ENCODE results near the gene FAM200B. TPM values are rescaled to one million over a fixed set of nuclear protein-coding genes. Genes with fewer than 3 reads are reported as not detected.

The FAM200B gene
- polyA plus RNA-seq, 4 donors: 40.4 to 78.3 (median 55.4) TPM

DNA sequence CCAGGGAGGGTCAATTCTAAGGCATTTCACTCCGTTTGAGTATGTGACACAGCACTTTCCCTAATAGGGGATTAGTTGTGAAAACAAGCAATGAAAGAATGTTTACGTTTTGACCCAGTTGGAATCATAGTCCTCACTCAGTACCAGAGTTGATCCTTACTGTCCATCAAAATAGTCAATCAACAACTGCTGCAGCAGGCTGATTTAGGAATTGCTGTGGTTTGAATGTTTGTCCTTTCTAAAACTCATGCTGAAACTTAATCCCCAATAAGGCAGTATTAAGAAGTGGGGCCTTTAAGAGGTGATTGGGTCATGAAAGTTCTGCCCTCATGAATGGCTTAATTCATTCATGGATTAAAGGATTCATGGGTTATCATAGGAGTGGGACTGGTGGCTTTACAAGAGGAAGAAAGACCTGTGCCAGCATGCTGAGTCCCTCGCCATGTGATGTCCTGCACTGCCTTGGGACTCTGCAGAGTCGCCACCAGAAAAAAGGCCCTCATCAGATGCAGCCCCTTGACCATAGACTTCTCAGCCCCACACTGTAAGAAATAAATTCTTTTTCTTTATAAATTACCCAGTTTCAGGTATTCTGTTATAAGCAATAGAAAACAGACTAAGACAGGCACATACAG is 23.4 kb upstream of the FAM200B start:
- H3K27ac ChIP-seq (ENCODE audit: low read depth in 1 of 3, low read length in 2 of 3): no peak overlapping the region
- DNase-seq (no peak), FAIRE-seq (no peak)
- H3K4me3 ChIP-seq (ENCODE audit: low read depth in 1 of 3, low read length in 3 of 3): no peak overlapping the region
- WGBS, 3 donors: 83 to 90% (median 87%) methylated on average over 4 of the region's 4 CpGs
- H3K9me3 ChIP-seq (ENCODE audit: control insufficient read depth in 2 of 2, insufficient read depth in 1 of 2, low read depth in 1 of 2, low read length in 1 of 2): no peaks in the 10 kb centered on the region
- H3K36me3 ChIP-seq (ENCODE audit: control insufficient read depth in 3 of 3, insufficient read depth in 2 of 3, low read depth in 1 of 3, low read length in 3 of 3): no peaks in the 10 kb centered on the region
- peaks cover 0 to 14% (median 5%) of the 10 kb centered on the region in 3 donors for H3K4me1 ChIP-seq (ENCODE audit: control insufficient read depth in 3 of 3, insufficient read depth in 2 of 3, low read depth in 1 of 3, low read length in 2 of 3)
- H3K27me3 ChIP-seq (ENCODE audit: control insufficient read depth in 3 of 3, insufficient read depth in 3 of 3, low read length in 3 of 3): no peaks in the 10 kb centered on the region

DNA sequence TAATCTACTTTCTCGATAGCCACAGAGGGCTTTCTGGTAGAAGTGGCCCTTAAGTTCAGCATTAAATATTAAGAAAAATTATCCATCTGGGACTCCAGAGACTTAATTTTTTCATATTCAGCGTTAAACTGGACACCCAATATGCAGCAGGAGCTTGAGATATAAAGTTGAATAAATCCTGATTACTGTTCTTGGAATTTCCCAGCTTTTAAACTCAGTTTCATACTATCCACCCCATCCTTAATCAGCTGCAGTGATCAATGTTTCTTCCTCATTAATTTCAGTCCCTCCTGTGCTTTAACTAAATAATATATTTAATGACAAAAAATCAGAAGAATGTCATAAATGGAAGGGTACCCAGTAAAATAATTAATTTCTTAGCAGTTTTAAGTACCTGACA is 22.8 kb upstream of the FAM200B start:
- DNase-seq (no peak), FAIRE-seq (no peak)
- Histone ChIP-seq H3K4me3 (ENCODE audit: low read depth in 1 of 3, low read length in 3 of 3) (no peak overlapping the region), H3K27me3 (ENCODE audit: control insufficient read depth in 3 of 3, insufficient read depth in 3 of 3, low read length in 3 of 3) (no peaks in the 10 kb centered on the region), H3K27ac (ENCODE audit: low read depth in 1 of 3, low read length in 2 of 3) (no peak overlapping the region), H3K9me3 (ENCODE audit: control insufficient read depth in 2 of 2, insufficient read depth in 1 of 2, low read depth in 1 of 2, low read length in 1 of 2) (no peaks in the 10 kb centered on the region), H3K36me3 (ENCODE audit: control insufficient read depth in 3 of 3, insufficient read depth in 2 of 3, low read depth in 1 of 3, low read length in 3 of 3) (no peaks in the 10 kb centered on the region), H3K4me1 (ENCODE audit: control insufficient read depth in 3 of 3, insufficient read depth in 2 of 3, low read depth in 1 of 3, low read length in 2 of 3) (peaks cover 0 to 9% (median 5%) of the 10 kb centered on the region in 3 donors)
- 94 to 97% (median 95%) methylated on average over 2 of the region's 2 CpGs for WGBS, 3 donors

DNA sequence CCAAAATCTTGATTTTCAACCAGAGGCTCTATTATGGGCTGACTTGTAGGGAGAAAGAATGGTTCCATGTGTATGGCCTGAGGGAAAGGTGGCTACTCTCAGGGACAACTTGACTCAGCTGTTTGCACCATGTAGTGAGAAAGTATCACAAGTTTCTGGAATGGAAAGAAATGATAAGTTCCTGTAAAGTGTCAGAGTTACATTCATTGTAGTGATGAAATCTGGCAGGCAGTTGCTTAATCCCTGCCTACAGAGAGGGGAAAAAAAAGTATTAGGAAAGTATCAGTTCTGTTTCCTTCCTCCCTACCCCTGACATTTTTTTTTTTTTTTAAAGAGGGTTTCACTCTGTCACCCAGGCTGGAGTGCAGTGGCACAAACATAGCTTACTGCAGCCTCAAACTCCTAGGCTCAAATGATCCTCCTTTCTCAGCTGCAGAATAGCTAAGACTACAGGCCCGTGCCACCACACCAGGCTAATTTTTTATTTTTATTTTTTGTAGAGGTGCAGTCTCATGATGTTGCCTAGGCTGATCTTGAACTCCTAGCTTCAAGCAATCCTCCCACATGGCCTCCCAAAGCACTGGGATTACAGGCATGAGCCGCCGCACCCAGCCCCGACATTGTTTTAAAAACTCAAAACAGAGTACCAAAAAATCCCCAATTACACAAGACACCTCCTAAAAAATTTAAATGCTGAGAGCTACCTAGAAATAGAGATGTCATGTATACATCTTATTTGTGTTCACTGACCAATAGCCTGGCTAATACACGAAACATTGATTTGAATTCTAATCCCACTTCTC is 21.7 kb upstream of the FAM200B start:
- Histone ChIP-seq H3K36me3 (ENCODE audit: control insufficient read depth in 3 of 3, insufficient read depth in 2 of 3, low read depth in 1 of 3, low read length in 3 of 3) (no peaks in the 10 kb centered on the region), H3K4me3 (ENCODE audit: low read depth in 1 of 3, low read length in 3 of 3) (no peak overlapping the region), H3K27ac (ENCODE audit: low read depth in 1 of 3, low read length in 2 of 3) (no peak overlapping the region), H3K27me3 (ENCODE audit: control insufficient read depth in 3 of 3, insufficient read depth in 3 of 3, low read length in 3 of 3) (no peaks in the 10 kb centered on the region), H3K9me3 (ENCODE audit: control insufficient read depth in 2 of 2, insufficient read depth in 1 of 2, low read depth in 1 of 2, low read length in 1 of 2) (no peaks in the 10 kb centered on the region), H3K4me1 (ENCODE audit: control insufficient read depth in 3 of 3, insufficient read depth in 2 of 3, low read depth in 1 of 3, low read length in 2 of 3) (peaks cover 0 to 7% (median 5%) of the 10 kb centered on the region in 3 donors)
- 90 to 96% (median 94%) methylated on average over 5 of the region's 5 CpGs for WGBS, 3 donors
- FAIRE-seq (no peak), DNase-seq (no peak)

DNA sequence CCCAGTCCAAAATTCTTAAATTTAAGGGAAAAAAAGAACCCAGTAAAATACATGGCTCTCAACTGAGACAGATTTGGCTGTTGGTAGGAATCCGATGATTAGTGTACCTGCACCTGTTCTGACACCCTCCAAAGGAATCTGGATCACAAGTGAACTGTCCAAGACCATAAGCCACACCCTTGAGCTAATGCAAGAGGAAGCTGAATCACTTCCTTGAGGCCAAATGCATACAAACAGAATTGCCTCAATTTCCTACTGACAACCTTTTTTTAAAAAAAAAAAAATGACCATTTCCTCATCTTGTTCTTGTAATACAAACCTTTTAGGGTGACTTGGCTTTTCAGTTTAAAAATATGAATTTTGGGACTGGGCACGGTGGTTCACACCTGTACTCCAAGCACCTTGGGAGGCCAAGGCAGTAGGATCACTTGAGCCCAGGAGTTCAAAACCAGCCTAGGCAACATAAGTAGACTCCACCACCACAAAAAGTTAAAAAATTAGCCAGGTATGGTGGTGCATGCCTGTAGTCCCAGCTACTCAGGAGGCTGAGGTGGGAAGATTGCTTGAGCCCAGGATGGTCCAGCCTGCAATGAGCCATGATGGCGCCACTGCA is 15.8 kb upstream of the FAM200B start:
- Histone ChIP-seq H3K36me3 (ENCODE audit: control insufficient read depth in 3 of 3, insufficient read depth in 2 of 3, low read depth in 1 of 3, low read length in 3 of 3) (no peaks in the 10 kb centered on the region), H3K27ac (ENCODE audit: low read depth in 1 of 3, low read length in 2 of 3) (peak overlapping the region in 1 of 3 donors; percentile 48), H3K4me3 (ENCODE audit: low read depth in 1 of 3, low read length in 3 of 3) (no peak overlapping the region), H3K9me3 (ENCODE audit: control insufficient read depth in 2 of 2, insufficient read depth in 1 of 2, low read depth in 1 of 2, low read length in 1 of 2) (no peaks in the 10 kb centered on the region), H3K27me3 (ENCODE audit: control insufficient read depth in 3 of 3, insufficient read depth in 3 of 3, low read length in 3 of 3) (no peaks in the 10 kb centered on the region), H3K4me1 (ENCODE audit: control insufficient read depth in 3 of 3, insufficient read depth in 2 of 3, low read depth in 1 of 3, low read length in 2 of 3) (no peaks in the 10 kb centered on the region)
- 74 to 80% (median 78%) methylated on average over 3 of the region's 3 CpGs for WGBS, 3 donors
- peak; percentile 42 to 73 for DNase-seq
- FAIRE-seq: no peak

DNA sequence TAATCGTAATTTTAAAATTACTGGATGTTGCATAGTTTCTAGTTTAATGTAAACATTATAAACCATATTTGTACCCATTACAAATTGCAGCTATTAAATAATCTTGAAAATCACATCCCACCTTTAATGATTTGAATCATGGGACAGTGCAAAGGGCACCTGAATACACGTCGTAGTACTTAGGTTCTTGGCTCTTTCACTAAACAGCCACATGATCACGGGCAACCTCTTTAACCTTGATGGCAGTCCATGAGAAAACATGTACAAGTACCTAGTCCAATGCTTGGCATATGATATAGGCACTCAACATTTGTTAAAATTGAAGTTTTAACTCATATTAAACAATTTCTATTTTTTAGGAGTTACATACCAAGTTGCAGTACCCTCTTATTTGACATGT is 14.6 kb upstream of the FAM200B start:
- Histone ChIP-seq H3K27me3 (ENCODE audit: control insufficient read depth in 3 of 3, insufficient read depth in 3 of 3, low read length in 3 of 3) (no peaks in the 10 kb centered on the region), H3K4me3 (ENCODE audit: low read depth in 1 of 3, low read length in 3 of 3) (no peak overlapping the region), H3K9me3 (ENCODE audit: control insufficient read depth in 2 of 2, insufficient read depth in 1 of 2, low read depth in 1 of 2, low read length in 1 of 2) (no peaks in the 10 kb centered on the region), H3K4me1 (ENCODE audit: control insufficient read depth in 3 of 3, insufficient read depth in 2 of 3, low read depth in 1 of 3, low read length in 2 of 3) (no peaks in the 10 kb centered on the region), H3K36me3 (ENCODE audit: control insufficient read depth in 3 of 3, insufficient read depth in 2 of 3, low read depth in 1 of 3, low read length in 3 of 3) (no peaks in the 10 kb centered on the region), H3K27ac (ENCODE audit: low read depth in 1 of 3, low read length in 2 of 3) (no peak overlapping the region)
- FAIRE-seq (peak; percentile 15), DNase-seq (peak in 1 of 2 donors; percentile 45)
- 36 to 75% (median 70%) methylated on average over 4 of the region's 4 CpGs for WGBS, 3 donors

DNA sequence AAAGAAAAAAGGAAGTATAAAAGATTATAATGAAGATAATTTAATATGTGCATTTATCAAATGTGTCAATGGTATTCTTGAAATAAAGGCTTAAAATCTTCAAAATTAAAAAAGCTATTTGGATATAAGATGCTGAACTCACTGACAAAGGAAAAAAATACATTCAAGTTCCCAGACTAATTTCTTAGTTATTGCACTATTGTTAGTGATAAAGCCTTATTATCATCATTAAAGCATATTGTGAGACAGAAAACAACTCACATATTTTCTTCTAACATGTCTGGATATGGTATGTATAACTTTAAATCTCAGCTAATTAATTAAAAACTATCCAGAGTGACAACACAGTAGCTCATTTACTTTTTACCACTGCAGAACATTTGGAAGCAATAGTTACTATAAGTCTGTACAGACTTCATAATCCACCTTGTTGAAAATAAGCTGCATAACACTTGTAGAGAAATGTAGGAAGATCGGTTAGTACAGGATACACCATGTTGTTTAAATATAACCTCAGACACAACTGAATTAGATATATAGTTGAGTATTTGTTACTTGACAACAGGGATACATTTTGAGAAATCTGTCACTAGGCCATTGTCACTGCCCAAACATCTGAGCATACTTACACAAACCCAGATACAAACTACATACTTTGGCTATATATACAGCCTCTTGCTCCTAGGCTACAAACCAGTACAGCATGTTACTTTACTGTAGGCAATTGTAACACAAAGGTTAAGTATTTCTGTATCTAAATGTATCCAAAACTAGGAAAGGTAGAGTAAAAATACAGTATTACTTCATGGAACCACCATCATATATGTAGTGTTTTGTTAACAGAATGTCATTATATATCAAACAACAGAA is 12.8 kb upstream of the FAM200B start:
- no peaks in the 10 kb centered on the region for H3K27me3 ChIP-seq (ENCODE audit: control insufficient read depth in 3 of 3, insufficient read depth in 3 of 3, low read length in 3 of 3)
- no peak for DNase-seq
- no peak overlapping the region for H3K27ac ChIP-seq (ENCODE audit: low read depth in 1 of 3, low read length in 2 of 3)
- H3K9me3 ChIP-seq (ENCODE audit: control insufficient read depth in 2 of 2, insufficient read depth in 1 of 2, low read depth in 1 of 2, low read length in 1 of 2): no peaks in the 10 kb centered on the region
- 81 to 90% (median 89%) methylated on average over 1 of the region's 1 CpG for WGBS, 3 donors
- no peak overlapping the region for H3K4me3 ChIP-seq (ENCODE audit: low read depth in 1 of 3, low read length in 3 of 3)
- peaks cover 0 to 2% (median 0%) of the 10 kb centered on the region in 3 donors for H3K4me1 ChIP-seq (ENCODE audit: control insufficient read depth in 3 of 3, insufficient read depth in 2 of 3, low read depth in 1 of 3, low read length in 2 of 3)
- H3K36me3 ChIP-seq (ENCODE audit: control insufficient read depth in 3 of 3, insufficient read depth in 2 of 3, low read depth in 1 of 3, low read length in 3 of 3): no peaks in the 10 kb centered on the region
- FAIRE-seq: no peak

DNA sequence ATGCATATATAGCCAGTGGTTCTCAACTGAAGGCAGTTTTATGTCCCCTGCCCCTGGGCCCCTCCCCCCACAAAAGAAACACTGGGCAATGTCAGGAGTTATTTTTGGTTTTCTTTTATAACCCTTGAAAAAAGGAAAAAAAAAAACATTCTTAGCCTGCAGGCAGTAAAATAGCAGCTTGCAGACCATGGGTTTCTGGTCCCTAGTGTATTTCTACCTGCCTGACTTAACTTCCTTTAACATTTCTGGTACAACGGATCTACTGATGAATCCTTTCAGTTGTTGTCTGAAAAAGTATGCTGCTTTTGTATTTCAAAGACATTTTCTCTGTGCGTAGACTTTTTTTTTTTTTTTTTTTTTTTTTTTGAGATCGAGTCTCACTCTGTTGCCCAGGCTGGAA is 11.1 kb upstream of the FAM200B start:
- no peaks in the 10 kb centered on the region for H3K9me3 ChIP-seq (ENCODE audit: control insufficient read depth in 2 of 2, insufficient read depth in 1 of 2, low read depth in 1 of 2, low read length in 1 of 2)
- no peak for FAIRE-seq
- H3K27ac ChIP-seq (ENCODE audit: low read depth in 1 of 3, low read length in 2 of 3): no peak overlapping the region
- H3K4me1 ChIP-seq (ENCODE audit: control insufficient read depth in 3 of 3, insufficient read depth in 2 of 3, low read depth in 1 of 3, low read length in 2 of 3): peaks cover 0 to 2% (median 0%) of the 10 kb centered on the region in 3 donors
- no peak overlapping the region for H3K4me3 ChIP-seq (ENCODE audit: low read depth in 1 of 3, low read length in 3 of 3)
- no peaks in the 10 kb centered on the region for H3K27me3 ChIP-seq (ENCODE audit: control insufficient read depth in 3 of 3, insufficient read depth in 3 of 3, low read length in 3 of 3)
- 89 to 94% (median 94%) methylated on average over 2 to 3 of the region's 3 CpGs for WGBS, 3 donors
- no peak for DNase-seq
- H3K36me3 ChIP-seq (ENCODE audit: control insufficient read depth in 3 of 3, insufficient read depth in 2 of 3, low read depth in 1 of 3, low read length in 3 of 3): no peaks in the 10 kb centered on the region

DNA sequence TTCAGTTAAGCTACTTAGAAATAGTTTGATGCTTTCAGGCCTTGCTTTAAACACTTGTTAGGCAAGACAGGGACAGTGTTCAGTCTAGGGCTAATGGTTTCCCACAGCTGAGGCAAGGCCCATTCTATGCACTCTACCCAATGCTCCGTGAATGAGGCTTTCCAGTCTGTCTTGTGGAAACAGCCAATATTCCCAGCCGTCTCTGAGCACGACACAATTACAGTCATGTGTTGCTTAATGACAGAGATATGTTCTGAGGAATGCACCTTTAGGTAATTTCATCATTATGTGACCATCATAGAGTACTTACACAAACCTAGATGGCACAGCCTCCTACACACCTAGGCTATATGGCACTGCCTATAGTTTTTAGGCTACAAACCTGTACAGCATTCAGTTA is 9.5 kb upstream of the FAM200B start:
- H3K27ac ChIP-seq (ENCODE audit: low read depth in 1 of 3, low read length in 2 of 3): no peak overlapping the region
- DNase-seq: peak in 1 of 2 donors; percentile 32
- no peaks in the 10 kb centered on the region for H3K36me3 ChIP-seq (ENCODE audit: control insufficient read depth in 3 of 3, insufficient read depth in 2 of 3, low read depth in 1 of 3, low read length in 3 of 3)
- peaks cover 0 to 2% (median 0%) of the 10 kb centered on the region in 3 donors for H3K4me1 ChIP-seq (ENCODE audit: control insufficient read depth in 3 of 3, insufficient read depth in 2 of 3, low read depth in 1 of 3, low read length in 2 of 3)
- 95 to 96% (median 96%) methylated on average over 3 of the region's 3 CpGs for WGBS, 3 donors
- no peaks in the 10 kb centered on the region for H3K9me3 ChIP-seq (ENCODE audit: control insufficient read depth in 2 of 2, insufficient read depth in 1 of 2, low read depth in 1 of 2, low read length in 1 of 2)
- no peaks in the 10 kb centered on the region for H3K27me3 ChIP-seq (ENCODE audit: control insufficient read depth in 3 of 3, insufficient read depth in 3 of 3, low read length in 3 of 3)
- H3K4me3 ChIP-seq (ENCODE audit: low read depth in 1 of 3, low read length in 3 of 3): no peak overlapping the region
- FAIRE-seq: no peak

Data from small intestine (tissue), 7 donors.